22Rv1 (cell line): ENCODE data around the gene VTI1A.

Experiments
- ZFX ChIP-seq: fragments of 450-650 bp; IDR thresholded peaks from 2 replicates; pipeline ENCODE4 v1.6.1; 2017; ENCODE audit warnings: antibody characterized with exemption, borderline replicate concordance
- TF ChIP-seq, protein P1 (sequence below): fragments of 450-650 bp; IDR thresholded peaks from 2 replicates; pipeline ENCODE4 v1.5.1; 2017; ENCODE audit warnings: mild to moderate bottlenecking

DNA sequence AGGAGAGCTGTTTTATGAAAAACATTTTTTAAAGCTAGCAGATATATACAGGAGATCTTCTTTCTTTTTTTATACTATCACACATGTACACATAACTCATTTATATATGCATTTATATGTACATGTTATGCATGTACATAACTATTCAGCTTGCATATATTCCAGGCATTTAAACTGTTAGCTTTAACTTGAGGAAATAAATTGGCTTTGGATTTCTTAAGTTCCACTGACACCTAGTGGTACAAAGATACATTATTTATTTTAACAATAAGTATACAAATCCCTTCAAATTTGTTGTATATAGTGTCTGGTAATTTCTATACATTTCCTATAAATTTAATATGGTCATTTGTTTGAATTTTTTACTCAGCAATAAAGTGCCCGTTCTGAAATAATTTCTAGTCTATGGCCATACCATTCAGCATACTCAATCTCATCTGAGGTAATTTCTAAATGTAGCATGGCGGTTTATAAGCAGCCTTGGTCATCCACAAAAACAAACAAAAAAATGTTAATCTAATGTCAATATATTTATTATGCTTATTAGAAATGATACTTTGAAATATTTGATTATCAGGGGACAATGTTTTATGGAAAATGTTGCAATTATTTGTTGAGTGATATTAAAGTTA is 11.9 kb upstream of the VTI1A start:
- TF ChIP-seq, protein P1, sequence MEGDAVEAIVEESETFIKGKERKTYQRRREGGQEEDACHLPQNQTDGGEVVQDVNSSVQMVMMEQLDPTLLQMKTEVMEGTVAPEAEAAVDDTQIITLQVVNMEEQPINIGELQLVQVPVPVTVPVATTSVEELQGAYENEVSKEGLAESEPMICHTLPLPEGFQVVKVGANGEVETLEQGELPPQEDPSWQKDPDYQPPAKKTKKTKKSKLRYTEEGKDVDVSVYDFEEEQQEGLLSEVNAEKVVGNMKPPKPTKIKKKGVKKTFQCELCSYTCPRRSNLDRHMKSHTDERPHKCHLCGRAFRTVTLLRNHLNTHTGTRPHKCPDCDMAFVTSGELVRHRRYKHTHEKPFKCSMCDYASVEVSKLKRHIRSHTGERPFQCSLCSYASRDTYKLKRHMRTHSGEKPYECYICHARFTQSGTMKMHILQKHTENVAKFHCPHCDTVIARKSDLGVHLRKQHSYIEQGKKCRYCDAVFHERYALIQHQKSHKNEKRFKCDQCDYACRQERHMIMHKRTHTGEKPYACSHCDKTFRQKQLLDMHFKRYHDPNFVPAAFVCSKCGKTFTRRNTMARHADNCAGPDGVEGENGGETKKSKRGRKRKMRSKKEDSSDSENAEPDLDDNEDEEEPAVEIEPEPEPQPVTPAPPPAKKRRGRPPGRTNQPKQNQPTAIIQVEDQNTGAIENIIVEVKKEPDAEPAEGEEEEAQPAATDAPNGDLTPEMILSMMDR = peak; percentile 67
- no peak for TF ChIP-seq ZFX
